Stimulated activated CD8-positive, alpha-beta memory T cell treated with anti-CD3 and anti-CD28 coated beads, Interleukin-15, amount 100 ng/mL, for 4 hours (primary cell): ENCODE measurements around the gene CRACDL.

Experiments used
- DNase-seq, 2 donors: peaks; one replicate each; pipeline ENCODE4 v3.0.0-alpha.2; 2020; ENCODE audit warnings: low read depth in 2 of 2

The CRACDL gene

DNA sequence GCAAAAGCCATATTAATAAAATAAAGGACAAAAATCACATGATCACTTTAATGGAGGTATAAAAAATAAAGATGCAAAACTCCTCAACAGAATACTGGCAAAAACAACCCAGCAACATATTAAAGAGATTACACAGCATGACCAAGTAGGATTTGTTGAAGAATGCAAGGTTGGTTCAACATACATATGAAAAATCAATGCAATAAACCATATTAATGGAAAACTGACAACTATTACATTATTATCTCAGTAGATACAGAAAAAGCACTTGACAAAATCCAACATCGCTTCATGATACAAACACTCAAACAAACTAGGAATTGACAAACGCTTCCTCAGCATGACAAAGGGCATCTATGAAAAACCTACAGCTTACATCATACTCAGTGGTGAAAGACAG, 76.7 kb downstream of the CRACDL start:
- no peak for DNase-seq

GRCh38 chr2:98857001-98857400, 79.0 kb downstream of the CRACDL start:
- no peak for DNase-seq

- no peak for DNase-seq
Observed at GRCh38 chr2:98854682-98855081, 81.3 kb downstream of the CRACDL start.

DNA sequence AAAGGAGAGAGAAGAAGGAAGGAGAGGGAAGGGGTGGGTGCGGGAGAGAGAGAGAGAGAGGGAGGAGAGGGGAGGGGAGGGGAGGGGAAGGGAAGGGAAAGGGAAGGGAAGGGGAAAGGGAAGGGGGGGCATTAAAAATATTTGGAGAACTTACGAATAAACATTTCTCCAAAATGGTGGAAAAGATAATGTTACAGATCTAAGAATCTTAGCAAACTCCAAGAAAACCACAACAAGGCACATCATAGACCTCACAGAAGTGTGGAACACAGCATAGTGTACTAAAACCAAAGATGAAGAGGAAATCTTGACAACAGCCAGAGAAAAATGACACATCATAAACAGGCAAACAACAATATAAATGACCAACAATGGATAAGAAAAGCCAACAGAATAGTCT, 83.1 kb downstream of the CRACDL start:
- no peak for DNase-seq

- DNase-seq, result no peak
Observed at GRCh38 chr2:98850074-98850473, 86.0 kb downstream of the CRACDL start.

- DNase-seq, result no peak
Observed at GRCh38 chr2:98849113-98849512, 86.9 kb downstream of the CRACDL start.

DNA sequence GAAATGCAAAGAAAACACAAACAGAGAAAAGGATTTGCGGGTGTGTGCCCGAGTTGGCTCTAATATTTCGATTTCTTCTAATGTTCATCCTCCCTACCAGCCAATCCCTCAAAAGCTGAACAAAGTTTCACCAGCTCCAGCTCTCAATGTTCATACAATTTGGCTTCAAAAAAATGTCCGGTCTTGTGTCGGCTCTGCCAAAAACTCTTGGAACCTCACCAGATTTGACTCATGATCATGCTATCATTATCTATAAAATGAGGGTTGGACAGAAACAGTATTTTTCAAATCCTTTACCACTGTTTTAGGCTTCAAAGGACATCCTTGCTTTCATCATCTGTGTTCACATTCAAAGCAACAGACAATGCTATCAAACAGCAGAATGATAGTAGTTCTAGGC, 88.2 kb downstream of the CRACDL start:
- no peak for DNase-seq

- no peak for DNase-seq
Observed at GRCh38 chr2:98846041-98846440, 90.0 kb downstream of the CRACDL start.

DNA sequence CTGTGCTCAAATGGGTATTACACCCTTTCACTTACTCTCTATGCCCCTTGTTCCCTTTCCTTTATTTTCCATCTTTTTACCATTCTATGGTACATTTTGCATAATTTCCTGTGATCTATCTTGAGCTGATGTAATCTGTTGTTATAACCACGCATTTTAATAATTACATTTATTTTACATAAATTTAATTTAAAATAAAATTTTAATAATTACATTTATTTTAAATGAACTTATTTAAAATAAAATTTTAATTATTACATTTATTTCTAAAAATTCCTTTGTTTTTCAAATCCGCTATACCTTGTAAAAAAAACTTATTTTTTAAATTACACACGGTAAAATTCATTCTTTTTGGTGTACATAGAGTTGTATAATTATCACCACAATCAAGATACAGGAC, 93.9 kb downstream of the CRACDL start:
- DNase-seq, result no peak

GRCh38 chr2:98839292-98839691, 96.7 kb downstream of the CRACDL start:
- no peak for DNase-seq

DNA sequence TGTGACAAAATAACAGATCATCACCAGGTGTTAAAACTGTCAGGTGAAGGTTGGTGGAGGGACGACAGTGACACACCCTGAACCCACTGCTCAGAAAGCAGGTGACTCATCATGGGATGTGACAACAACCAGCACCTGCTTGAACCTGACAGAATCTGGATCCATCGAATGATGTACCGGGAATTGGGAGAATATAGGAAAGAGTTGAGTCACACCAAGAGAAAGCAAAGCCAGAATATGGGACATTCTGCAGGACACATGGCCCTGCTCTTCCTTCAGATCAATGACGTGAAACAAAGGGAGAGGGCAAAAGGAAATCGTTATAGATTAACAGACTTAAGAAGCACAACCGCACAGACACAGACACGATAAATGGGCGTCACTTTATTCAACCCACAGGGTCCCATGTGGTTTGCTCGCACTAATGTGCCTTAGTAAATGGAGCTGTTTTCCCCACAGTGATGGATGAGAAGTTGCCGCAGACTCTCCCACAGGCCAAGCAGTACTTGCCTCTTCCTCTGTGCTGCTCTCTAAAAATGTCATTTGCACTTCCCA, 100.1 kb downstream of the CRACDL start:
- peak in 1 of 2 donors; percentile 32 for DNase-seq

DNA sequence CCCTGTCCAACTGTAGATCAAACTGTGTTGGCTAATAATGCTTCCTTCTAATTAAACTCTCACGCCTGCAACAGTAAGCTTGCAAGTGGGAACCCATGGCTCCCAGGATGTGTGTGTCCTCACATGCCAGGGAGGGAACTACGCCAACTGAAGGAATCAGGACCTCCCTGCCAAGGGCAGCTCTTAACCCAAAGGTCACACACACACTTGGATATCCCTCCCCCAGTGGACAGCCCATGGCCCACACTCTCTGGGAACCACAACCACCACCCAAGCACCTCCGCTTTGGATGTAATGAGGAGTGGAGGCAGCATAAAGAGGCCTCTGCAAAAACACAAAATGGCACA, 102.1 kb downstream of the CRACDL start:
- DNase-seq, result no peak

GRCh38 chr2:98833172-98833916, 102.7 kb downstream of the CRACDL start:
- DNase-seq, result no peak

DNA sequence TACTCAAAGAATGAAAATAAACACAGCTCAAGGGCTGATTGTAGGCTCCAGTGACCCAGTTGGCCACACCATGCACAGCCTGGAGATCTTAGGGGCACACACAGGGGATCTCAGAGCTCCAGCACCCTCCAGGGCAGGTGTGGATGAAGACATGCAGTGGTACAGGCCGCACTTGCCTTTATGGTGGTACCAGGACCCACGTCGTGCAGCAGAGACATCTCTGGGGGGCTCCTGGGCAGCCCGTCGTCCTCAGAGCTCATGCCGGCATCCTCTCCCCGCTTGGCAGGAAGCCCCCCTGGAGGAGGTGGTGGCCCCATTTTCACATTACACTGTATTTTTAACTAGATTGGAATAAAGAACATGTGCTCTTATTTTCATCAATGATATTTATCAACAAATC, 103.9 kb downstream of the CRACDL start:
- DNase-seq, result no peak

DNA sequence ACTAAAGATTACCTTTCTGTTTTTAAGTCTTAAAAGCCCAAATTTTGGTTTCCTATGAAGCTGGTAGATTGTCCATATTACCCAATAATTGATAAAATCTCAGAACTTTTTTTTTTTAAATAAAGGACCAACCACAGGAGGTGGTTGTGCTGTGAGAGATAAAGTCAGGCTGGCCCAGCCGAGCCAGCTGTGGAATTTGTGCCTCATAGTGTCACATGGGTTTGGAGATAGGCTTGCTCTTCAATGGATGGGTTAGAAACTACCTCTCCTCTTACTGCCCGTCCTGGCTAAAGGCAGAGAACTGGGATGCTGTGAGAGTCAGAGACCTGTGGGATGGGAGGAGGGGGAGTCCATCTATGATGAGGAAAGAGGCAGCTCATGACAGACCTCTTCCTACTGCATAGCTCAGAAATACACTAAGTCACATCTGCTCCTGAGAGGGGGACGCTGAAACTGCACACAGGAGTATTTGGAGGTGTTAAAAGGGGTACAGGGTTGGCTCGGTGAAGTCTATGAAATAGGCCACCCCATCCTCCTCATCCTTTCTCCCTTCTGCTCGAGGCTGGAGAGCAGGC, 105.4 kb downstream of the CRACDL start:
- DNase-seq, result no peak

GRCh38 chr2:98829581-98830270, 106.3 kb downstream of the CRACDL start:
- DNase-seq, result no peak

DNA sequence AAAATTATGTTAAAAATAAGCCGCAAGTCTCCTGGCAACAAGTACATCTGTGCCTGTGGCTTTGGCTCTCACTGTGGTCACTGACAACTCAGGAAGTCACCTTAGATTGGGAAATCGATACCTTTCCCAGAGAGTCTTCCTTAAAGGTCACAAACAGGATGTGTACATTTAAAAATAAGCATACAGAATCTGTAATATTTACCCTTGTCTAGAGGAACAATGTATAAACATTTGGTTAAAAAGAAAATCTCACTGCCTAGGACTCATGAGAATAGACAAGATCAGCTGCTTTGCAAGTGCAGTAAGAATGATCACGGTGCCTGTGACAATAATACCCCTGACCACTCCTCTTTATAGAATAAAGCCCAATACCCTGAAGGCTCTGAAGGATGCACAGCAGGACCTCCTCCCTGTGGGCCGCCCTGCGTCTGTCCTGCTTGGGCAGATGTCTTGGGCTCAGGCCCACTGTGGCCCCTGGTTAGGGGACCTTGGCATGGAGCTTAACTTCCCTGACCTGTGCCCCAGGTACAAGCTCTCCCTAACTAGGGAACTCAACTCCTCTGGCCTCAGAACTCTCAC, 107.1 kb downstream of the CRACDL start:
- DNase-seq, result no peak

- DNase-seq, result no peak
Observed at GRCh38 chr2:98828369-98828744, 107.7 kb downstream of the CRACDL start.

- no peak for DNase-seq
Observed at GRCh38 chr2:98827625-98828368, 108.2 kb downstream of the CRACDL start.

DNA sequence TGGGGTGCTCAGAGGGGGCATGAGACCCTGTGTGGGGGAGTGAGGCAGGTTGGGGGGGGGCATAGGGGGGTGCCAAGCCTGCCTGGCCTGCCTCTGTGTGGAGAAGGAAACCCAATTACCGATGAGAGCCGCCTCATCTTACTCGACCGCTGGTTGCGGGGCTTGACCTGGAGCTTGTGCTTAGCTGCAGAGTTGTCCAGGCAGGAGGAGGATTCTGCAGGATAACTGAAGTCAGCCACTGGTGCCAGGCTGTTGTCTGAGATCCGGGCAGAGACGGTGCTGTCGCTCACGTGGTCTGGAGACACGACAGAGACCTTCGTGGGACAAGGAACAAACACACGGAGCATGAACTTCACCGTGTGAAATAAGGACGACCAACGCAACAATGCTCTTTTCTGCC, 109.2 kb downstream of the CRACDL start:
- DNase-seq, result no peak

GRCh38 chr2:98825858-98826257, 110.2 kb downstream of the CRACDL start:
- DNase-seq, result no peak

DNA sequence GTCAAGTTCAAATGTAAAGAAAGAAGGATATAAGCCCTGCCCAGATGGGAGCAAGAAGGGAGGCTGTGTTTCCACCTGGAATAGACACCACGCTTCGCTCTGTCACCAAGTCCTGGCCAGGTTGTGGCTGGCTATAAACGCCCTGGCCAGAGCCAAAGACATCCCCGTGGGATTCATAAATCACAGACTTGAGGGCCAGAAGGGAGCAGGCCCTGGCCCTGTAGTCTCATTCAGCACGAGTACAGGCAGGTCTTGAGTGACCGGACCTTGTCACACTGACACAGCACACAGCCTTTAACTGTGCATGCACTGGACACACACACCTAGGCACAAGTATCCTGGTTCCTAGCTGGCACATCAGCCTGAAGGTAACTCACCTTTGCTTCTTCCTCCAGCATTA, 110.6 kb downstream of the CRACDL start:
- DNase-seq, result no peak
